ENCODE measurements around the gene LRPAP1. TPM values are rescaled to one million over a fixed set of nuclear protein-coding genes. Genes with fewer than 3 reads are reported as not detected.
A peak's percentile ranks its signal among the peaks of the same experiment; 100 is the strongest.
"Not testable (repeated sequence)": the region's sequence is repeated elsewhere in the genome, so short reads cannot be mapped to it uniquely, and the experiment has no call there.

LRPAP1 gene
- total RNA-seq, result 100 to 1,000 TPM; 256 to 321 TPM

GRCh38 chr4:3531879-3532750, at the start of gene LRPAP1:
Gene LRPAP1 (minus strand): TSS chr4:3532422. CDS start chr4:3532412, 10 bp downstream.
- peak within 1 kb of the TSS; percentile 74 to 84 for H3K27ac ChIP-seq
- TF ChIP-seq CTCF (IDR thresholded peaks at IDR 0.05), result no peak
- peaks cover 16% of the 10 kb centered on the region for H3K36me3 ChIP-seq
- no peaks in the 10 kb centered on the region for H3K9me3 ChIP-seq
- H3K4me3 ChIP-seq, result peak within 1 kb of the TSS; percentile 95 to 97
- peak; percentile 91 for DNase-seq (ENCODE audit: low spot score)
- H3K27me3 ChIP-seq, result no peaks in the 10 kb centered on the region
- H3K4me1 ChIP-seq, result peaks cover 0 to 26% of the 10 kb centered on the region in 2 donors

- not testable (repeated sequence) for H3K36me3 ChIP-seq; DNase-seq (ENCODE audit: low spot score); H3K27me3 ChIP-seq; H3K4me1 ChIP-seq; H3K27ac ChIP-seq; H3K9me3 ChIP-seq; H3K4me3 ChIP-seq
These were observed 49.3 kb upstream of the LRPAP1 start for GRCh38 chr4:3581334-3582090.

- not testable (repeated sequence) for DNase-seq (ENCODE audit: low spot score); H3K36me3 ChIP-seq; H3K9me3 ChIP-seq; H3K4me3 ChIP-seq; H3K4me1 ChIP-seq; H3K27me3 ChIP-seq; H3K27ac ChIP-seq
These were observed 48.6 kb upstream of the LRPAP1 start for GRCh38 chr4:3580859-3581258.

GRCh38 chr4:3578527-3579144, 46.4 kb upstream of the LRPAP1 start:
- not testable (repeated sequence) for H3K36me3 ChIP-seq; H3K4me3 ChIP-seq; H3K9me3 ChIP-seq; H3K27ac ChIP-seq; DNase-seq (ENCODE audit: low spot score); H3K4me1 ChIP-seq; H3K27me3 ChIP-seq

GRCh38 chr4:3578052-3578451, 45.8 kb upstream of the LRPAP1 start:
- H3K36me3 ChIP-seq; H3K27me3 ChIP-seq; DNase-seq (ENCODE audit: low spot score); H3K4me1 ChIP-seq; H3K4me3 ChIP-seq; H3K27ac ChIP-seq; H3K9me3 ChIP-seq: not testable (repeated sequence)

- DNase-seq (ENCODE audit: low spot score); H3K4me1 ChIP-seq; H3K27me3 ChIP-seq; H3K36me3 ChIP-seq; H3K4me3 ChIP-seq; H3K27ac ChIP-seq; H3K9me3 ChIP-seq: not testable (repeated sequence)
These were observed 45.1 kb upstream of the LRPAP1 start for GRCh38 chr4:3577208-3577892.

- not testable (repeated sequence) for DNase-seq (ENCODE audit: low spot score); H3K27me3 ChIP-seq; H3K4me3 ChIP-seq; H3K36me3 ChIP-seq; H3K9me3 ChIP-seq; H3K27ac ChIP-seq; H3K4me1 ChIP-seq
These were observed 44.4 kb upstream of the LRPAP1 start for GRCh38 chr4:3576533-3577207.

- H3K36me3 ChIP-seq; H3K9me3 ChIP-seq; H3K4me1 ChIP-seq; H3K27me3 ChIP-seq; DNase-seq (ENCODE audit: low spot score); H3K27ac ChIP-seq; H3K4me3 ChIP-seq: not testable (repeated sequence)
These were observed 43.5 kb upstream of the LRPAP1 start for GRCh38 chr4:3575426-3576369.

- H3K4me3 ChIP-seq; H3K27me3 ChIP-seq; H3K36me3 ChIP-seq; H3K27ac ChIP-seq; DNase-seq (ENCODE audit: low spot score); H3K9me3 ChIP-seq; H3K4me1 ChIP-seq: not testable (repeated sequence)
These were observed 42.6 kb upstream of the LRPAP1 start for GRCh38 chr4:3574865-3575264.

GRCh38 chr4:3574346-3574745, 42.1 kb upstream of the LRPAP1 start:
- H3K4me3 ChIP-seq; DNase-seq (ENCODE audit: low spot score); H3K9me3 ChIP-seq; H3K27me3 ChIP-seq; H3K27ac ChIP-seq; H3K36me3 ChIP-seq; H3K4me1 ChIP-seq: not testable (repeated sequence)
